WERI-Rb-1 (cell line): ENCODE data around the gene KIAA1217.

ENCODE experiments used
- DNase-seq: peaks from one replicate; pipeline ENCODE4 v3.0.0-alpha.2; 2020
- H3K27ac ChIP-seq: fragments of 250-450 bp; sonication (Bioruptor Pico); 2 replicates; pipeline ENCODE4 v1.5.1; 2020; ENCODE audit warnings: mild to moderate bottlenecking, moderate library complexity
- H3K27me3 ChIP-seq: fragments of 250-450 bp; sonication (Bioruptor Pico); 2 replicates; pipeline ENCODE4 v1.5.1; 2021; ENCODE audit warnings: mild to moderate bottlenecking, low read depth, moderate library complexity; ENCODE audit not compliant: insufficient read depth, severe bottlenecking
- H3K36me3 ChIP-seq: fragments of 250-450 bp; sonication (Bioruptor Pico); 2 replicates; pipeline ENCODE4 v1.5.1; 2020; ENCODE audit warnings: mild to moderate bottlenecking, moderate library complexity
- H3K4me3 ChIP-seq: 2 replicates; pipeline ENCODE4 v1.5.1; 2011; ENCODE audit warnings: low read depth, mild to moderate bottlenecking, control low read depth, low read length
- H3K9me3 ChIP-seq: fragments of 250-450 bp; sonication (Bioruptor Pico); 2 replicates; pipeline ENCODE4 v1.5.1; 2021; ENCODE audit warnings: mild to moderate bottlenecking, moderate library complexity; ENCODE audit not compliant: severe bottlenecking
- TF ChIP-seq, protein P1 (sequence below): IDR thresholded peaks from 2 replicates; pipeline ENCODE4 v1.5.1; 2011; ENCODE audit warnings: low read depth, mild to moderate bottlenecking, control low read depth, inconsistent platforms, low read length

The KIAA1217 gene

DNA sequence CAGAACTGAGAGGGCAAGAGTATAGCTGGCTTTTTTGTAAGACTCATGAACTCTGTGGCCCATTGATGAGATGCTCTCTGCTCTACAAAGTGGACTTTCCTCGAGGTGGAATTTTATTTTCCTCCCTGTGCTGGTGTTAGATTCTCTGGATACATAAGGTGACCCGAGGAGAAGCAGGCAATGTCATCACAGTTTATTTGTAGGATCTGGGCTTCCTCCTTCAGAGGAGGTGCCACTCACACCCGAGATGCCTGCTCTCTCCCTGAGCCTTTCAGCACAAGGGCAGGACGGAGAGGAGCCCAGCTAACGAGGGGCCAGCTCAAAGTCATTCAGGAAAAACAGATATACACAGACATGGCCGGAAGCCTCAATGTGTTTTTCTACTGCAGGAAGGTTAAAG lies 103.0 kb downstream of the KIAA1217 start:
- no peak for DNase-seq
- Histone ChIP-seq H3K4me3 (no peak overlapping the region), H3K27ac (no peak overlapping the region), H3K27me3 (no peaks in the 10 kb centered on the region), H3K36me3 (no peaks in the 10 kb centered on the region), H3K9me3 (no peaks in the 10 kb centered on the region)
- TF ChIP-seq, protein P1, sequence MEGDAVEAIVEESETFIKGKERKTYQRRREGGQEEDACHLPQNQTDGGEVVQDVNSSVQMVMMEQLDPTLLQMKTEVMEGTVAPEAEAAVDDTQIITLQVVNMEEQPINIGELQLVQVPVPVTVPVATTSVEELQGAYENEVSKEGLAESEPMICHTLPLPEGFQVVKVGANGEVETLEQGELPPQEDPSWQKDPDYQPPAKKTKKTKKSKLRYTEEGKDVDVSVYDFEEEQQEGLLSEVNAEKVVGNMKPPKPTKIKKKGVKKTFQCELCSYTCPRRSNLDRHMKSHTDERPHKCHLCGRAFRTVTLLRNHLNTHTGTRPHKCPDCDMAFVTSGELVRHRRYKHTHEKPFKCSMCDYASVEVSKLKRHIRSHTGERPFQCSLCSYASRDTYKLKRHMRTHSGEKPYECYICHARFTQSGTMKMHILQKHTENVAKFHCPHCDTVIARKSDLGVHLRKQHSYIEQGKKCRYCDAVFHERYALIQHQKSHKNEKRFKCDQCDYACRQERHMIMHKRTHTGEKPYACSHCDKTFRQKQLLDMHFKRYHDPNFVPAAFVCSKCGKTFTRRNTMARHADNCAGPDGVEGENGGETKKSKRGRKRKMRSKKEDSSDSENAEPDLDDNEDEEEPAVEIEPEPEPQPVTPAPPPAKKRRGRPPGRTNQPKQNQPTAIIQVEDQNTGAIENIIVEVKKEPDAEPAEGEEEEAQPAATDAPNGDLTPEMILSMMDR, result no peak

GRCh38 chr10:24313283-24313682 lies 104.3 kb downstream of the KIAA1217 start:
- H3K9me3 ChIP-seq, result no peaks in the 10 kb centered on the region
- H3K36me3 ChIP-seq, result no peaks in the 10 kb centered on the region
- H3K27me3 ChIP-seq, result no peaks in the 10 kb centered on the region
- no peak for DNase-seq
- H3K4me3 ChIP-seq, result no peak overlapping the region
- H3K27ac ChIP-seq, result no peak overlapping the region
- TF ChIP-seq, protein P1, result no peak

DNA sequence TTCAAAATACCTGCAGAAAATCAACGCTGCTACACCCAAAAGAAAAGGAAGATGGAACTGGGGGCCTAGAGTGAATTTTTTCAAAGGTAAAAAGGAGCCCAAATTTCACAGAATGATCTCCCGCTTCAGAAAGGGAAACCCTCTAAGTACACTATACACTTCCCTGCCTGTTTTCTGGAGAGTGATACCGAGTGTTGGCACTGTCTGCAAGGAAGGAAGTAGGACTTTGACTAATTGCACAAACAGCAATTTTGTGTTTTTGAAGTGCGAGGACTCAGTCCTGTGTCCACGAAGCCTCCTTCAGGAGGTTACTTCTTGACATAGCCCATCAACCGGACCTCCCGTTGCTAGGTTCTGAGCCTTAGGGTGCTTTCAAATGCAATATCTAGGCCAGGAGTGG lies 106.3 kb downstream of the KIAA1217 start:
- Histone ChIP-seq H3K4me3 (no peak overlapping the region), H3K27ac (no peak overlapping the region), H3K9me3 (no peaks in the 10 kb centered on the region), H3K27me3 (no peaks in the 10 kb centered on the region), H3K36me3 (no peaks in the 10 kb centered on the region)
- DNase-seq, result no peak
- TF ChIP-seq, protein P1, result no peak

GRCh38 chr10:24318517-24318916 lies 109.6 kb downstream of the KIAA1217 start:
- H3K4me3 ChIP-seq, result no peak overlapping the region

DNA sequence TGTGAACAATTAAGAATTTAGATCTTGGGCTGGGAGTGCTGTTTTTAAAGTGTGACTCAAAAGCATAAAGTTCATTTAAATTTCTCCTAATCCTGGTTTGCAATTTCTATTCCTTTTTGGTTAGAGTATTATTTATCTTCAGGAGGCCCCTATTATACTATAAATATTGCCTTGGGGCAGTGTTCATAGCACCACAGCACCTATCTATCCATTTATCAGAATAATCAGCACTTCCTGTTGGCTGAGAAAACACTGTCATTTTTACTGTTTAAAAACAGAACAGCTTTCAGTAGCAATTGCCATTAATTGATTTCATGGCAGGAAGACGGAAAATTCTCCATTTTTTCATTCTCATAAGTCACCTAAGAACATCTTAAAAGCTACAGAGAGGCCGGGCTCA lies 111.4 kb downstream of the KIAA1217 start:
- Histone ChIP-seq H3K4me3 (no peak overlapping the region), H3K9me3 (no peaks in the 10 kb centered on the region), H3K27me3 (no peaks in the 10 kb centered on the region), H3K27ac (no peak overlapping the region), H3K36me3 (no peaks in the 10 kb centered on the region)
- TF ChIP-seq, protein P1, result no peak
- no peak for DNase-seq

More at GRCh38 chr10:24318517-24318916, 109.6 kb downstream of the KIAA1217 start:
- DNase-seq, result no peak
- no peak overlapping the region for H3K27ac ChIP-seq
- no peaks in the 10 kb centered on the region for H3K27me3 ChIP-seq
- H3K36me3 ChIP-seq, result no peaks in the 10 kb centered on the region
- TF ChIP-seq, protein P1, result no peak
- H3K9me3 ChIP-seq, result no peaks in the 10 kb centered on the region

GRCh38 chr10:24324651-24325050 lies 115.7 kb downstream of the KIAA1217 start:
- TF ChIP-seq, protein P1, result no peak
- H3K9me3 ChIP-seq, result peaks cover 6% of the 10 kb centered on the region
- no peak for DNase-seq
- no peaks in the 10 kb centered on the region for H3K36me3 ChIP-seq
- no peak overlapping the region for H3K4me3 ChIP-seq
- no peaks in the 10 kb centered on the region for H3K27me3 ChIP-seq
- H3K27ac ChIP-seq, result peak overlapping the region; percentile 88
